Thyroid gland (tissue), 4 donors: ENCODE measurements around the gene NLE1.

Experiments used
- CTCF ChIP-seq, 6 experiments: fragments of 200-600 bp in 3 of 6; fragments of 450-650 bp in 3 of 6; sonication (generic) in 3 of 6; IDR thresholded peaks; one replicate each; pipeline ENCODE4 v1.5.1; 2016 to 2019; ENCODE audit warnings: antibody characterized with exemption in 6 of 6, mild to moderate bottlenecking in 2 of 6, inconsistent platforms in 1 of 6, moderate library complexity in 1 of 6
- POLR2A ChIP-seq, 2 donors: fragments of 450-650 bp; IDR thresholded peaks; one replicate each; pipeline ENCODE4 v1.6.1; 2017; ENCODE audit warnings: antibody characterized with exemption in 2 of 2, mild to moderate bottlenecking in 2 of 2, moderate library complexity in 1 of 2

- TF ChIP-seq CTCF (IDR thresholded peaks at IDR 0.05), result no peak
- no peak for TF ChIP-seq POLR2A (IDR thresholded peaks at IDR 0.05)
Observed at GRCh38 chr17:35187481-35187880, 45.4 kb upstream of the NLE1 start.
